ENCODE data around the gene GPC5.

GPC5 gene

DNA sequence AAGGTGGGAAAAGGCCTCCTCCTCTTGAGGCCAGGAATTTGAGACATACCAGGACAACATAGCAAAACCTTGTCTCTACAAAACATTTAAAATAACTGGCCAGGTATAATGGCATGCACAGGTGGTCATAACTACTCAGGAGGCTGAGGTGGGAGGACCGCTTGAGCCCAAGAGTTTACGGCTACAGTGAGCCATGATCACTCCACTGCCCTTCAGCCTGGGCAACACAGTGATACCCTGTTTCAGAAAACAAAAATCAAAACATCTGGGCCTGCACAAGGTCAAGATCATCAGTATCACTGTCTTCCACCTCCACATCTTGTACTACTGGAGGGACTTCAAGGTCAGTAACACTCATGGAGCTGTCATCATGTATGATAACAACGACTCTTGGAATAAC, 1085.5 kb downstream of the GPC5 start:
- TF ChIP-seq SUZ12 (IDR thresholded peaks at IDR 0.05; ENCODE audit: extremely low read depth, insufficient read depth, insufficient read length) (no peak), ZNF274 (IDR thresholded peaks at IDR 0.05; ENCODE audit: low read depth, low read length) (no peak), YY1 (IDR thresholded peaks at IDR 0.05; ENCODE audit: insufficient read depth, insufficient read length) (no peak)
- DNase-seq (ENCODE audit: low read depth, low spot score): no peak

DNA sequence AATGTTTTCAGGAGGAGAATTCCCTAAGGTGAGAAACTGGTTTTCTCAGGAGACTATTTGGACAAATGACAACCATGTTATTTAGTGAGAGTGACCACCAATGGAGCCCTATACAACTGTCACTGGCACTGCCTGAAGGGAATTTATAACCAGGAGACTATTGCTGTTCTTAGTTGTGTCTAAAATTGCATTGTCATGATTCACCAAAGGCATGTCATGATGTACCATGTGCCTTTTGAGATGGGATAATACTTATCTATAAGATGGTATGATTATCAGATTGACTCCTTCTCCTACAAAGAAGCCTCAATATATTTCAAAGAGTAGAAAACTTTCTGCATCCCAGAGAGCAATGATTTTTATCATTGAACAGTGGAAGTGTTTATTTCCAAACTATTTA, 1088.8 kb downstream of the GPC5 start:
- TF ChIP-seq ZNF274 (IDR thresholded peaks at IDR 0.05; ENCODE audit: low read depth, low read length) (no peak), SUZ12 (IDR thresholded peaks at IDR 0.05; ENCODE audit: extremely low read depth, insufficient read depth, insufficient read length) (no peak), YY1 (IDR thresholded peaks at IDR 0.05; ENCODE audit: insufficient read depth, insufficient read length) (no peak)
- Histone ChIP-seq H3K27me3 (ENCODE audit: insufficient read depth, insufficient read length) (no peaks in the 10 kb centered on the region), H3K4me1 (ENCODE audit: insufficient read depth, insufficient read length) (no peaks in the 10 kb centered on the region), H3K9ac (ENCODE audit: insufficient read length, low read depth) (no peak overlapping the region), H3K4me3 (ENCODE audit: insufficient read length, low read depth) (no peak overlapping the region), H3K9me3 (ENCODE audit: insufficient read depth, low read length) (no peaks in the 10 kb centered on the region), H3K36me3 (ENCODE audit: insufficient read depth, insufficient read length, low read length) (no peaks in the 10 kb centered on the region)
- DNase-seq (ENCODE audit: low read depth, low spot score): no peak

More for the DNA sequence above, 1085.5 kb downstream of the GPC5 start:
- Histone ChIP-seq H3K4me1 (ENCODE audit: insufficient read depth, insufficient read length) (no peaks in the 10 kb centered on the region), H3K36me3 (ENCODE audit: insufficient read depth, insufficient read length, low read length) (no peaks in the 10 kb centered on the region), H3K4me3 (ENCODE audit: insufficient read length, low read depth) (no peak overlapping the region), H3K9me3 (ENCODE audit: insufficient read depth, low read length) (no peaks in the 10 kb centered on the region), H3K27me3 (ENCODE audit: insufficient read depth, insufficient read length) (no peaks in the 10 kb centered on the region), H3K9ac (ENCODE audit: insufficient read length, low read depth) (no peak overlapping the region)

DNA sequence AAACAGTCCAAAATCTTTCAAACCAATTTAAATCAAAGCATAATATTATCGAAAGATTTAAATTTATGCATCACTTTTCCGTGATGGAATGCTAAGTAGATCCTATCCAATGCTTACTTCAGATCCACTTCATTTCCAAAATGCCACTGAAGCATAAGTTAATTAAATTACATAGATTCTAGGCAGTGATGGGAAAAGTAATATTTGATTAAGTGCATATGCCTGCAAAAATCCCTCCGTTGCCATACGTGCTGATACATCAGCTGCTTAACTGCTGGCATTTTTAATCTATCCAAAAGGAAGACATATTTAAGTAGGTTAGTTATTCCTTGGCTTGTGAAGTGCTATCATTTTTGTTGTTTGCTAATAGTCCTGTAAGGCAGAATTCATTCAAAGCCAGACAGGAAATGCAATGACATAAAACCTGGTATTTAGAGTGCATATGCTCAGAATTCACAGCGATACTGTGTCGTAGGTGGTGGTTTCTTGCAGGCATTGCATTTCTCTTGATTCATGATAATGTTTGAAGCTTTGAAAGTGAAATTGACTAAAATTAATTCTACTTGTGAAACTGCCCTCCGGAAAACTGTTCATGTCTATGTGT, 1089.9 kb downstream of the GPC5 start:
- no peak for DNase-seq (ENCODE audit: low read depth, low spot score)
- Histone ChIP-seq H3K9ac (ENCODE audit: insufficient read length, low read depth) (no peak overlapping the region), H3K27me3 (ENCODE audit: insufficient read depth, insufficient read length) (no peaks in the 10 kb centered on the region), H3K4me3 (ENCODE audit: insufficient read length, low read depth) (no peak overlapping the region), H3K4me1 (ENCODE audit: insufficient read depth, insufficient read length) (no peaks in the 10 kb centered on the region), H3K9me3 (ENCODE audit: insufficient read depth, low read length) (no peaks in the 10 kb centered on the region), H3K36me3 (ENCODE audit: insufficient read depth, insufficient read length, low read length) (no peaks in the 10 kb centered on the region)
- TF ChIP-seq ZNF274 (IDR thresholded peaks at IDR 0.05; ENCODE audit: low read depth, low read length): no peak
- no peak for TF ChIP-seq SUZ12 (IDR thresholded peaks at IDR 0.05; ENCODE audit: extremely low read depth, insufficient read depth, insufficient read length)
- no peak for TF ChIP-seq YY1 (IDR thresholded peaks at IDR 0.05; ENCODE audit: insufficient read depth, insufficient read length)

DNA sequence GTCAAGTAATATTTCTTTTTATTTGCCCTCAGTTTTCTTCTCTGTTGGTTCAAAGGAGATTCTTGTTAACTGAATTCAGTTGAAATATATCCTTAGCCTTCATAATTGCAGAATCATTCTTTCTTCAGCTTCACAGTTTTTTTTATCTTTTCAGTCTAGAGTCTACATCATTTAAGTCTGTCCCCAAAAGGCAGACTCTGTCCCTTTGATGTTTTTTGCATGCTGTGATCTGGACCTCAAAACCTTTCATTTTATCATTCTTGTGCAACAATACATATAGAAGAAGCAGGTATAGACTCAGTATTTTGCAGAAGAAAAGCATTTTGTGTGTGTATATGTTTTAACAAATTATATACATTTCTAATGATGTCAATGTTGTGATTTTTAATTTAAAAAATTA, 1093.4 kb downstream of the GPC5 start:
- H3K27me3 ChIP-seq (ENCODE audit: insufficient read depth, insufficient read length): no peaks in the 10 kb centered on the region
- no peak for TF ChIP-seq SUZ12 (IDR thresholded peaks at IDR 0.05; ENCODE audit: extremely low read depth, insufficient read depth, insufficient read length)
- TF ChIP-seq ZNF274 (IDR thresholded peaks at IDR 0.05; ENCODE audit: low read depth, low read length): no peak
- no peak for TF ChIP-seq YY1 (IDR thresholded peaks at IDR 0.05; ENCODE audit: insufficient read depth, insufficient read length)
- H3K9ac ChIP-seq (ENCODE audit: insufficient read length, low read depth): no peak overlapping the region
- H3K4me3 ChIP-seq (ENCODE audit: insufficient read length, low read depth): no peak overlapping the region
- DNase-seq (ENCODE audit: low read depth, low spot score): no peak
- no peaks in the 10 kb centered on the region for H3K36me3 ChIP-seq (ENCODE audit: insufficient read depth, insufficient read length, low read length)
- H3K4me1 ChIP-seq (ENCODE audit: insufficient read depth, insufficient read length): no peaks in the 10 kb centered on the region
- H3K9me3 ChIP-seq (ENCODE audit: insufficient read depth, low read length): no peaks in the 10 kb centered on the region

DNA sequence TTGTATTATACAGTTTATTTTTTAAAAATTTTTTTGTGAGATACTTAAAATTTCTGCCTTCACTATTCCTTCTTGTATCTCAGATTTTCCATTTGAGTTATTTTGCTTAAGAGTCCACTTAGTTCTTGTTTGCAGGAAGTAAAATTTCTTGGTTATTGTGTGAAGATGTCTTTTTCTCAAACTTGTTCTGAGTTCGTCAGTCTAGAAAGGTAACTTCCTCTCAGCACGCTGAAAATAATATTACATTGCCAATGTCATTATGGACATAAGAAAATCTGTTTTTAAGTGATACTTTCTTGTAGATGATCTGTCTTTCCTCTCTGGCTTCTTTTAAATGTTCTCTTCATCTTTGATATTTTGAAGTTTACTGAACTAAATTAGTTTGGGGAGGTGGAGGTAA, 1096.5 kb downstream of the GPC5 start:
- TF ChIP-seq ZNF274 (IDR thresholded peaks at IDR 0.05; ENCODE audit: low read depth, low read length) (no peak), YY1 (IDR thresholded peaks at IDR 0.05; ENCODE audit: insufficient read depth, insufficient read length) (no peak), SUZ12 (IDR thresholded peaks at IDR 0.05; ENCODE audit: extremely low read depth, insufficient read depth, insufficient read length) (no peak)
- no peak for DNase-seq (ENCODE audit: low read depth, low spot score)

DNA sequence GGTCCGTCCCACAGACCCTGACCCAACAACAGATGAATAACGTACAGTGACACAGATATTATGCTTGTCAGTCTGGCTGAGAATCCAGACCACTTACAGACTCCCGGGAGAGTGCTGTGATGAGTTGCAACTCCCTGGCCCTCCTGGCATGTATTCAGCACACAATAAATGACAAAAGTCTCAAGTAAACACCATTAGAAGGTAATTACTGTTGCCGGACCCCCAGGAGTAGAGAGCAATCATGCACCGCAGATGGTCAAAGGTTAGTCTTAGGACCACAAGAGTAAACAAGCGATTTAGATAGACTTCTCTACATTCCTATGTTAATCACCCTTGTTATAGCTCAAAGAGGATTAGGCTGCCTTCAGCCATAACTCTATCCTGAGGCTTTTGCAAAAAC, 1101.8 kb downstream of the GPC5 start:
- TF ChIP-seq SUZ12 (IDR thresholded peaks at IDR 0.05; ENCODE audit: extremely low read depth, insufficient read depth, insufficient read length) (no peak), YY1 (IDR thresholded peaks at IDR 0.05; ENCODE audit: insufficient read depth, insufficient read length) (no peak), ZNF274 (IDR thresholded peaks at IDR 0.05; ENCODE audit: low read depth, low read length) (no peak)
- no peaks in the 10 kb centered on the region for H3K9me3 ChIP-seq (ENCODE audit: insufficient read depth, low read length)
- H3K9ac ChIP-seq (ENCODE audit: insufficient read length, low read depth): no peak overlapping the region
- no peaks in the 10 kb centered on the region for H3K27me3 ChIP-seq (ENCODE audit: insufficient read depth, insufficient read length)
- no peak overlapping the region for H3K4me3 ChIP-seq (ENCODE audit: insufficient read length, low read depth)
- no peaks in the 10 kb centered on the region for H3K4me1 ChIP-seq (ENCODE audit: insufficient read depth, insufficient read length)
- peak; percentile 61 for DNase-seq (ENCODE audit: low read depth, low spot score)
- H3K36me3 ChIP-seq (ENCODE audit: insufficient read depth, insufficient read length, low read length): no peaks in the 10 kb centered on the region

More for the DNA sequence above, 1096.5 kb downstream of the GPC5 start:
- Histone ChIP-seq H3K36me3 (ENCODE audit: insufficient read depth, insufficient read length, low read length) (no peaks in the 10 kb centered on the region), H3K9me3 (ENCODE audit: insufficient read depth, low read length) (no peaks in the 10 kb centered on the region), H3K9ac (ENCODE audit: insufficient read length, low read depth) (no peak overlapping the region), H3K27me3 (ENCODE audit: insufficient read depth, insufficient read length) (no peaks in the 10 kb centered on the region), H3K4me1 (ENCODE audit: insufficient read depth, insufficient read length) (no peaks in the 10 kb centered on the region), H3K4me3 (ENCODE audit: insufficient read length, low read depth) (no peak overlapping the region)

DNA sequence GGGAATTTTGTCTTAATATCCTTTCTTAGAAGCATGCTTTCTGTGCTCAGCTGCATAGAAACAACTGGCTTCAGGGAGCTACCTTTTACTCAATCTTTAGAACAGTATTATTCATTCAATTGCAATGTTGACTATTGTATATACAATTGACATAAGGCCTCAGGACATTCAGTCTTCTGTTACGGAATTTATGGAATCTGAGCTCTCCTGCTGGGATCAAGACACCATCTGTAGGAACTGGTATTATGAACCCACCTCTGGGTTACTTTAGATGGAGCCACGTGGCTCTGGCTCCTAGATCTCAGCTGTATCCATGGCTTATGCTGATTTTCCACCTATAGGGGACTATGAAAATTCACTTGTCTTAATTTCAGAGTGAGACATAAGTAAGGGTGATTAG, 1112.0 kb downstream of the GPC5 start:
- no peaks in the 10 kb centered on the region for H3K4me1 ChIP-seq (ENCODE audit: insufficient read depth, insufficient read length)
- no peak overlapping the region for H3K4me3 ChIP-seq (ENCODE audit: insufficient read length, low read depth)
- no peak for DNase-seq (ENCODE audit: low read depth, low spot score)
- no peaks in the 10 kb centered on the region for H3K27me3 ChIP-seq (ENCODE audit: insufficient read depth, insufficient read length)
- H3K9me3 ChIP-seq (ENCODE audit: insufficient read depth, low read length): no peaks in the 10 kb centered on the region
- H3K9ac ChIP-seq (ENCODE audit: insufficient read length, low read depth): no peak overlapping the region
- H3K36me3 ChIP-seq (ENCODE audit: insufficient read depth, insufficient read length, low read length): no peaks in the 10 kb centered on the region
- no peak for TF ChIP-seq ZNF274 (IDR thresholded peaks at IDR 0.05; ENCODE audit: low read depth, low read length)
- no peak for TF ChIP-seq SUZ12 (IDR thresholded peaks at IDR 0.05; ENCODE audit: extremely low read depth, insufficient read depth, insufficient read length)
- TF ChIP-seq YY1 (IDR thresholded peaks at IDR 0.05; ENCODE audit: insufficient read depth, insufficient read length): no peak
